ENCODE data around the gene MUC13.

The MUC13 gene

DNA sequence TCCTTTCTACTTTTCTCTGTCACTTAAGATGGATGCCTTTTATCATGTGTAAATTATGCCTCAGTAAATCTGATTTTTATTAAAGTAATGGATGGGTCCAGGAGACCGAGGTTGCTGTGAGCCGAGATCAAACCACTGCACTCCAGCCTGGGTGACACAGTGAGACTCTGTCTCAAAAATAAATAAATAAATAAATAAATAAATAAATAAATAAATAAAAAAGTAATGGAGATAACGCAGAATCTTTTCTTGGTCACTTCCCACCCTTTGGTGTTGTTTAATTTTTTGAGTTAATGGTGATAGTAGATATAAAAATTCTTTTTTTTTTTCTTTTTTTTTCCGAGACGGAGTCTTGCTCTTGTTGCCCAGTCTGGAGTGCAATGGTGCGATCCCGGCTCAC lies 44.1 kb upstream of the MUC13 start:
- TF ChIP-seq CREB1 (IDR thresholded peaks at IDR 0.05; ENCODE audit: low read depth) (no peak), RAD21 (IDR thresholded peaks at IDR 0.05; ENCODE audit: low read depth) (no peak), EGR1 (IDR thresholded peaks at IDR 0.05) (no peak), TEAD4 (IDR thresholded peaks at IDR 0.05) (no peak), FOXM1 (IDR thresholded peaks at IDR 0.05; ENCODE audit: borderline replicate concordance, low read depth) (no peak), EP300 (IDR thresholded peaks at IDR 0.05; ENCODE audit: borderline replicate concordance) (no peak), ZBTB7A (IDR thresholded peaks at IDR 0.05; ENCODE audit: low read depth) (no peak), NFIC (IDR thresholded peaks at IDR 0.05) (no peak), TAF1 (IDR thresholded peaks at IDR 0.05; ENCODE audit: low read depth) (no peak), TCF12 (IDR thresholded peaks at IDR 0.05; ENCODE audit: low read depth) (no peak), CEBPB (IDR thresholded peaks at IDR 0.05) (no peak), YY1 (IDR thresholded peaks at IDR 0.05; ENCODE audit: low read depth) (no peak)
- TF ChIP-seq, protein P1, sequence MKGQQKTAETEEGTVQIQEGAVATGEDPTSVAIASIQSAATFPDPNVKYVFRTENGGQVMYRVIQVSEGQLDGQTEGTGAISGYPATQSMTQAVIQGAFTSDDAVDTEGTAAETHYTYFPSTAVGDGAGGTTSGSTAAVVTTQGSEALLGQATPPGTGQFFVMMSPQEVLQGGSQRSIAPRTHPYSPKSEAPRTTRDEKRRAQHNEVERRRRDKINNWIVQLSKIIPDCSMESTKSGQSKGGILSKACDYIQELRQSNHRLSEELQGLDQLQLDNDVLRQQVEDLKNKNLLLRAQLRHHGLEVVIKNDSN (IDR thresholded peaks at IDR 0.05), result no peak
- TF ChIP-seq, protein P2, sequence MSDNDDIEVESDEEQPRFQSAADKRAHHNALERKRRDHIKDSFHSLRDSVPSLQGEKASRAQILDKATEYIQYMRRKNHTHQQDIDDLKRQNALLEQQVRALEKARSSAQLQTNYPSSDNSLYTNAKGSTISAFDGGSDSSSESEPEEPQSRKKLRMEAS (IDR thresholded peaks at IDR 0.05), result no peak
- TF ChIP-seq, protein P3, sequence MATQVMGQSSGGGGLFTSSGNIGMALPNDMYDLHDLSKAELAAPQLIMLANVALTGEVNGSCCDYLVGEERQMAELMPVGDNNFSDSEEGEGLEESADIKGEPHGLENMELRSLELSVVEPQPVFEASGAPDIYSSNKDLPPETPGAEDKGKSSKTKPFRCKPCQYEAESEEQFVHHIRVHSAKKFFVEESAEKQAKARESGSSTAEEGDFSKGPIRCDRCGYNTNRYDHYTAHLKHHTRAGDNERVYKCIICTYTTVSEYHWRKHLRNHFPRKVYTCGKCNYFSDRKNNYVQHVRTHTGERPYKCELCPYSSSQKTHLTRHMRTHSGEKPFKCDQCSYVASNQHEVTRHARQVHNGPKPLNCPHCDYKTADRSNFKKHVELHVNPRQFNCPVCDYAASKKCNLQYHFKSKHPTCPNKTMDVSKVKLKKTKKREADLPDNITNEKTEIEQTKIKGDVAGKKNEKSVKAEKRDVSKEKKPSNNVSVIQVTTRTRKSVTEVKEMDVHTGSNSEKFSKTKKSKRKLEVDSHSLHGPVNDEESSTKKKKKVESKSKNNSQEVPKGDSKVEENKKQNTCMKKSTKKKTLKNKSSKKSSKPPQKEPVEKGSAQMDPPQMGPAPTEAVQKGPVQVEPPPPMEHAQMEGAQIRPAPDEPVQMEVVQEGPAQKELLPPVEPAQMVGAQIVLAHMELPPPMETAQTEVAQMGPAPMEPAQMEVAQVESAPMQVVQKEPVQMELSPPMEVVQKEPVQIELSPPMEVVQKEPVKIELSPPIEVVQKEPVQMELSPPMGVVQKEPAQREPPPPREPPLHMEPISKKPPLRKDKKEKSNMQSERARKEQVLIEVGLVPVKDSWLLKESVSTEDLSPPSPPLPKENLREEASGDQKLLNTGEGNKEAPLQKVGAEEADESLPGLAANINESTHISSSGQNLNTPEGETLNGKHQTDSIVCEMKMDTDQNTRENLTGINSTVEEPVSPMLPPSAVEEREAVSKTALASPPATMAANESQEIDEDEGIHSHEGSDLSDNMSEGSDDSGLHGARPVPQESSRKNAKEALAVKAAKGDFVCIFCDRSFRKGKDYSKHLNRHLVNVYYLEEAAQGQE (IDR thresholded peaks at IDR 0.05; ENCODE audit: low read depth), result no peak

DNA sequence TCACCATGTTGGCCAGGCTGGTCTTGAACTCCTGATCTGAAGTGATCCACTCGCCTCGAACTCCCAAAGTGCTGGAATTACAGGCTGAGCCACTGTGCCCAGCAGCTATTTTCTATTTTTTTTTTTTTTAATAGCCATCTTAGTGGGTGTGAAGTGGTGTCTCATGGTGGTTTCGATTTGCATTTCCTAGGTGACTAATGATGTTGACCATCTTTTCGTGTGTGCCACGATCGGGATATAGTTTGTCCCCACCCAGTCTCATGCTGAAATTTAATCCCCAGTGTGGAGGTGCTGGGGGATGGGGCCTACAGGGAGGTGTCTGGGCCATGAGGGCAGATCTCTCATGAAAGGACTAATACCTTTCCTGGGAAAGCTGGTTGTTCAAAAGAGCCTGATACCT lies 41.8 kb upstream of the MUC13 start:
- TF ChIP-seq, protein P2 (IDR thresholded peaks at IDR 0.05), result no peak
- TF ChIP-seq, protein P1 (IDR thresholded peaks at IDR 0.05), result no peak
- no peak for TF ChIP-seq EP300 (IDR thresholded peaks at IDR 0.05; ENCODE audit: borderline replicate concordance)
- no peak for TF ChIP-seq EGR1 (IDR thresholded peaks at IDR 0.05)

DNA sequence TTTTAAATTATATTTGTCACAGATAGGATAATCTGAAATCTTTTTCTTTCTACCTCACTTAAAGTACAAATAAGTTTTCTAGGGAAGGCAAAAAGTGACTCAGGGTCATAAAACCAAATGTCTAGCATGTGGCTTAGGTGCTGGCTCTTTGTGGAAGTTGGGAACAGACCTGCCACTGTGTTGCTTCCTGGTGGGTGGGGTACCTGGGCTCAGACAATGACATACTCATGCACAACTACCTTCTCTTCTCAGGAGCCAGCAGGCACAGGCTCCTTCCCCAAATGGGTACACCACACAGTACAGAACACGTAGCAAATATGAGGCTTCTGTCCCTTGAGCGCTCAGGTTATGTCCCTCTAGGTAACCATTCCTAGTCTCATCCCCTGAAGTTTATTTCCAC lies 40.1 kb upstream of the MUC13 start:
- TF ChIP-seq EGR1 (IDR thresholded peaks at IDR 0.05), result no peak
- TF ChIP-seq CREB1 (IDR thresholded peaks at IDR 0.05; ENCODE audit: low read depth), result no peak
- no peak for TF ChIP-seq YY1 (IDR thresholded peaks at IDR 0.05; ENCODE audit: low read depth)
- TF ChIP-seq, protein P1 (IDR thresholded peaks at IDR 0.05), result no peak
- TF ChIP-seq NFIC (IDR thresholded peaks at IDR 0.05), result no peak
- no peak for TF ChIP-seq TCF12 (IDR thresholded peaks at IDR 0.05; ENCODE audit: low read depth)
- TF ChIP-seq, protein P3 (IDR thresholded peaks at IDR 0.05; ENCODE audit: low read depth), result no peak

DNA sequence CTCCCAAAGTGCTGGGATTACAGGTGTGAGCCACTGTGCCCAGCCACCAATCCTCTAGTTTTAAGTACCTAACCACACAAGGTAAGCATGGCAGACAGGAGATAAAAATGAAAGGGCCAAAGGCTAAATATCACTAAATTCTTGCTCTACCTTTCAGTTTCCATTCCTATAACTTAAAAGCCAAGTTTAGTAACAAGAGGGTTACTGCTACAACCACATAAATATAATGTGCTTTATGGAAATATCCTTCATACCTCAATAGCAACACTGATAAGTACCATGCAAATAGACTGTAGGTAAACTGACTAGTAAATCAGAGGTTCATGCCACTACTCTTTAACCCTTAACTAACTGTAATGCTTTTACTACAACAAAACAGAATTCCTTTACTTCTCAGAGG lies 38.7 kb upstream of the MUC13 start:
- TF ChIP-seq RAD21 (IDR thresholded peaks at IDR 0.05; ENCODE audit: low read depth) (no peak), FOXM1 (IDR thresholded peaks at IDR 0.05; ENCODE audit: borderline replicate concordance, low read depth) (no peak), CEBPB (IDR thresholded peaks at IDR 0.05) (no peak), CREB1 (IDR thresholded peaks at IDR 0.05; ENCODE audit: low read depth) (no peak), EP300 (IDR thresholded peaks at IDR 0.05; ENCODE audit: borderline replicate concordance) (no peak), ZBTB7A (IDR thresholded peaks at IDR 0.05; ENCODE audit: low read depth) (no peak), NFIC (IDR thresholded peaks at IDR 0.05) (no peak), TEAD4 (IDR thresholded peaks at IDR 0.05) (no peak), YY1 (IDR thresholded peaks at IDR 0.05; ENCODE audit: low read depth) (no peak), TAF1 (IDR thresholded peaks at IDR 0.05; ENCODE audit: low read depth) (no peak), TCF12 (IDR thresholded peaks at IDR 0.05; ENCODE audit: low read depth) (no peak), EGR1 (IDR thresholded peaks at IDR 0.05) (no peak)
- TF ChIP-seq, protein P2 (IDR thresholded peaks at IDR 0.05), result no peak
- TF ChIP-seq, protein P1 (IDR thresholded peaks at IDR 0.05), result no peak
- TF ChIP-seq, protein P3 (IDR thresholded peaks at IDR 0.05; ENCODE audit: low read depth), result no peak

All from Ishikawa (cell line).